Neural progenitor cell (in vitro differentiated cells): Measurements from ENCODE around the gene ENPP7. TPM values are rescaled to one million over a fixed set of nuclear protein-coding genes. Genes with fewer than 3 reads are reported as not detected.

Source experiments
- DNase-seq: peaks from one replicate; pipeline ENCODE4 v3.0.0-alpha.2; 2016; ENCODE audit warnings: low spot score
- H2AFZ ChIP-seq: fragments of 200-600 bp; sonication (generic); replicated peaks from 2 replicates; pipeline ENCODE4 v1.6.1; 2016; ENCODE audit warnings: antibody characterized with exemption
- H3F3A ChIP-seq: fragments of 200-600 bp; sonication (generic); 2 replicates; pipeline ENCODE4 v1.6.1; 2016; ENCODE audit warnings: antibody characterized with exemption, low read depth
- H3K27ac ChIP-seq: fragments of 200-600 bp; sonication (generic); 2 replicates; pipeline ENCODE4 v1.5.1; 2016; ENCODE audit warnings: mild to moderate bottlenecking
- H3K27me3 ChIP-seq: fragments of 200-600 bp; sonication (generic); 2 replicates; pipeline ENCODE4 v1.6.1; 2016; ENCODE audit warnings: mild to moderate bottlenecking, moderate library complexity
- H3K36me3 ChIP-seq: fragments of 200-600 bp; sonication (generic); 2 replicates; pipeline ENCODE4 v1.5.1; 2016
- H3K4me1 ChIP-seq: fragments of 200-600 bp; sonication (generic); 2 replicates; pipeline ENCODE4 v1.6.1; 2016; ENCODE audit warnings: mixed run types
- H3K4me2 ChIP-seq: fragments of 200-600 bp; sonication (generic); 2 replicates; pipeline ENCODE4 v1.6.1; 2016
- H3K4me3 ChIP-seq: fragments of 200-600 bp; sonication (generic); 2 replicates; pipeline ENCODE4 v1.5.1; 2016
- H3K79me2 ChIP-seq: fragments of 200-600 bp; sonication (generic); 2 replicates; pipeline ENCODE4 v1.6.1; 2016; ENCODE audit warnings: low read depth
- H3K9ac ChIP-seq: fragments of 200-600 bp; sonication (generic); 2 replicates; pipeline ENCODE4 v1.6.1; 2016
- H3K9me3 ChIP-seq: fragments of 200-600 bp; sonication (generic); 2 replicates; pipeline ENCODE4 v1.5.1; 2016; ENCODE audit warnings: low read depth
- H4K20me1 ChIP-seq: fragments of 200-600 bp; sonication (generic); 2 replicates; pipeline ENCODE4 v1.6.1; 2016; ENCODE audit warnings: low read depth
- H3K27ac Mint-ChIP-seq: 3 replicates; pipeline ENCODE4 v1.8.0; 2021; ENCODE audit warnings: mixed read lengths
- H3K27me3 Mint-ChIP-seq: 2 replicates; pipeline ENCODE4 v1.8.0; 2022; ENCODE audit warnings: low read depth, mild to moderate bottlenecking, inconsistent platforms, moderate library complexity, mixed read lengths; ENCODE audit not compliant: insufficient read depth
- H3K36me3 Mint-ChIP-seq: 3 replicates; pipeline ENCODE4 v1.8.0; 2021; ENCODE audit warnings: mixed read lengths
- H3K4me1 Mint-ChIP-seq: 3 replicates; pipeline ENCODE4 v1.8.0; 2021; ENCODE audit warnings: mixed read lengths
- H3K4me3 Mint-ChIP-seq: 3 replicates; pipeline ENCODE4 v1.8.0; 2021; ENCODE audit warnings: mild to moderate bottlenecking, moderate library complexity, mixed read lengths
- H3K9me3 Mint-ChIP-seq: 3 replicates; pipeline ENCODE4 v1.8.0; 2020; ENCODE audit warnings: mixed read lengths
- CTCF ChIP-seq: fragments of 200-600 bp; sonication (generic); IDR thresholded peaks from 2 replicates; pipeline ENCODE4 v1.5.1; 2017; ENCODE audit warnings: antibody characterized with exemption, mild to moderate bottlenecking
- EZH2 ChIP-seq: fragments of 200-600 bp; sonication (generic); IDR thresholded peaks from 2 replicates; pipeline ENCODE4 v1.6.1; 2017; ENCODE audit warnings: antibody characterized with exemption, mild to moderate bottlenecking, moderate library complexity
- EZH2phosphoT487 ChIP-seq: fragments of 200-600 bp; sonication (generic); IDR thresholded peaks from 2 replicates; pipeline ENCODE4 v1.6.1; 2017; ENCODE audit warnings: antibody characterized with exemption
- total RNA-seq: library from RNA; depleted of rRNA; stranded (reverse); fragments of >200 nt; gene quantifications from 2 replicates; pipeline ENCODE4 v1.2.3, GENCODE V29; 2015; ENCODE audit warnings: low replicate concordance

The ENPP7 gene
- total RNA-seq = not detected in 2 replicates

GRCh38 chr17:79730769-79731483 lies at the start of gene ENPP7:
TSS of gene ENPP7 (plus strand) at chr17:79730943. CDS start at chr17:79731140, 197 bp downstream.
- no peaks in the 10 kb centered on the region for H3K9me3 Mint-ChIP-seq
- peaks cover 10% of the 10 kb centered on the region for H3K27me3 Mint-ChIP-seq
- no peak within 1 kb of the TSS for H3K27ac Mint-ChIP-seq

GRCh38 chr17:79681101-79681621 lies 49.6 kb upstream of the ENPP7 start:
- H3K9me3 ChIP-seq = no peaks in the 10 kb centered on the region
- H3K36me3 ChIP-seq = no peaks in the 10 kb centered on the region
- H3K4me3 Mint-ChIP-seq = no peak overlapping the region
- no peak overlapping the region for H3K4me3 ChIP-seq
- H3K27ac Mint-ChIP-seq = no peak overlapping the region
- no peak overlapping the region for H3K27ac ChIP-seq
- no peak for DNase-seq
- no peaks in the 10 kb centered on the region for H3K79me2 ChIP-seq
- no peaks in the 10 kb centered on the region for H3F3A ChIP-seq
- H3K27me3 Mint-ChIP-seq = peaks cover 13% of the 10 kb centered on the region
- no peaks in the 10 kb centered on the region for H4K20me1 ChIP-seq
- H3K4me1 Mint-ChIP-seq = peaks cover 9% of the 10 kb centered on the region
- H3K4me1 ChIP-seq = no peaks in the 10 kb centered on the region
- no peaks in the 10 kb centered on the region for H3K36me3 Mint-ChIP-seq
- no peak overlapping the region for H2AFZ ChIP-seq
- H3K9ac ChIP-seq = no peak overlapping the region
- TF ChIP-seq EZH2phosphoT487 (no peak), CTCF (no peak), EZH2 (no peak)
- no peaks in the 10 kb centered on the region for H3K9me3 Mint-ChIP-seq
- no peak overlapping the region for H3K4me2 ChIP-seq
- H3K27me3 ChIP-seq = no peaks in the 10 kb centered on the region

More at GRCh38 chr17:79730769-79731483, at the start of gene ENPP7:
- DNase-seq = no peak
- Histone ChIP-seq H3K9me3 (no peaks in the 10 kb centered on the region), H4K20me1 (no peaks in the 10 kb centered on the region), H3K9ac (no peak within 1 kb of the TSS), H3K27me3 (no peaks in the 10 kb centered on the region), H3K4me1 (no peaks in the 10 kb centered on the region), H3K36me3 (no peaks in the 10 kb centered on the region), H3K27ac (no peak within 1 kb of the TSS), H3K79me2 (no peaks in the 10 kb centered on the region), H2AFZ (no peak within 1 kb of the TSS), H3K4me3 (no peak within 1 kb of the TSS), H3K4me2 (no peak within 1 kb of the TSS), H3F3A (no peaks in the 10 kb centered on the region)
- Mint-ChIP-seq H3K4me3 (no peak within 1 kb of the TSS), H3K36me3 (no peaks in the 10 kb centered on the region), H3K4me1 (peaks cover 13% of the 10 kb centered on the region)
- no peak for TF ChIP-seq EZH2phosphoT487
- TF ChIP-seq CTCF = no peak
- TF ChIP-seq EZH2 = no peak

- Mint-ChIP-seq H3K36me3 (no peaks in the 10 kb centered on the region), H3K4me3 (no peak overlapping the region), H3K27ac (no peak overlapping the region), H3K27me3 (peaks cover 13% of the 10 kb centered on the region), H3K4me1 (peaks cover 9% of the 10 kb centered on the region), H3K9me3 (no peaks in the 10 kb centered on the region)
- Histone ChIP-seq H3K79me2 (no peaks in the 10 kb centered on the region), H3K4me2 (no peak overlapping the region), H3K36me3 (no peaks in the 10 kb centered on the region), H4K20me1 (no peaks in the 10 kb centered on the region), H3K4me1 (no peaks in the 10 kb centered on the region), H3K9ac (no peak overlapping the region), H3K9me3 (no peaks in the 10 kb centered on the region), H2AFZ (no peak overlapping the region), H3K27ac (no peak overlapping the region), H3K4me3 (no peak overlapping the region), H3K27me3 (no peaks in the 10 kb centered on the region), H3F3A (no peaks in the 10 kb centered on the region)
- TF ChIP-seq CTCF (no peak), EZH2 (no peak), EZH2phosphoT487 (no peak)
- no peak for DNase-seq
Observed at GRCh38 chr17:79681628-79682261, 49.0 kb upstream of the ENPP7 start.
